Measurements from ENCODE around the gene CCDC184. TPM values are rescaled to one million over a fixed set of nuclear protein-coding genes. Genes with fewer than 3 reads are reported as not detected.

CCDC184 gene
- 0.25 and 0.33 TPM in 2 replicates for total RNA-seq

DNA sequence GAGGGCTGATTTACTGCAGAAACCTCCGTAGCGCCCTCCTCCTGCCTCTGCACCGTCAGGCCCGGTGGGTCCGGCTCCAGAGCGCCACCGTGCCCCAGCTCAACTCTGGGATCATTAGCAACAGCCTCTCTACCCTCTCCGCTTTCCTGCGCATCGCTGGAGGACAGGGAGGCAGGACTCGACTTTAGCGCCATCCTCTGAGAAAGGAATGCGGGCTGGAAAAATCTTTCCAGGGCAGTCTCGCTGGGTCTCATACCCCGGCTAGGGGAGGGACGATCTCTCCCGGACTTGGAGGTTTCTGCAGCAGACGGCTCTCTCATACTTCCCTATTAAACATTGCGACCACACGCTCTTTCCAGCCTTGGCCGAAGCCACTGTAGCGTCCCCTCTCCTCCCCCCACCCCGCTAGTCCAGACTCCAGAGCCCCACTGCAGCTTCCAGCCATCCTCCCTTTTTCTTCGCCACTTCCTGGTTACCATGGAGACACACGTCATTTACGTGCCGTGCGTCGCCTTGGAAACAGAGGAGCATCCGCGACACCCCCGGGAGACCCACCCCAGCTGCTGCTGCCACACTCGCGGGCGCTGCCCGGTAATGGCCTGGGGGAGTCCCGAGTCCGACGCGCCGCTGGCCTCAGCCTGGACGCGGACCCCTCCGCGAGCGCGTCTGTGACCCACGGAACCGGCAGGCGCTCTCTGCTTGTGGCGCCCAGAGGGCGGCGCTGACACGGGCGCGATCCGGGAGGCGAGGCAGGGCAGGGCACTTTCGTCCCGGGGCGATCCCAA, at the start of gene CCDC184:
TSS of gene CCDC184 (plus strand) at position 554 of the 785 bp plus-strand sequence. CDS start 479 bp downstream, outside the sequence.

DNA sequence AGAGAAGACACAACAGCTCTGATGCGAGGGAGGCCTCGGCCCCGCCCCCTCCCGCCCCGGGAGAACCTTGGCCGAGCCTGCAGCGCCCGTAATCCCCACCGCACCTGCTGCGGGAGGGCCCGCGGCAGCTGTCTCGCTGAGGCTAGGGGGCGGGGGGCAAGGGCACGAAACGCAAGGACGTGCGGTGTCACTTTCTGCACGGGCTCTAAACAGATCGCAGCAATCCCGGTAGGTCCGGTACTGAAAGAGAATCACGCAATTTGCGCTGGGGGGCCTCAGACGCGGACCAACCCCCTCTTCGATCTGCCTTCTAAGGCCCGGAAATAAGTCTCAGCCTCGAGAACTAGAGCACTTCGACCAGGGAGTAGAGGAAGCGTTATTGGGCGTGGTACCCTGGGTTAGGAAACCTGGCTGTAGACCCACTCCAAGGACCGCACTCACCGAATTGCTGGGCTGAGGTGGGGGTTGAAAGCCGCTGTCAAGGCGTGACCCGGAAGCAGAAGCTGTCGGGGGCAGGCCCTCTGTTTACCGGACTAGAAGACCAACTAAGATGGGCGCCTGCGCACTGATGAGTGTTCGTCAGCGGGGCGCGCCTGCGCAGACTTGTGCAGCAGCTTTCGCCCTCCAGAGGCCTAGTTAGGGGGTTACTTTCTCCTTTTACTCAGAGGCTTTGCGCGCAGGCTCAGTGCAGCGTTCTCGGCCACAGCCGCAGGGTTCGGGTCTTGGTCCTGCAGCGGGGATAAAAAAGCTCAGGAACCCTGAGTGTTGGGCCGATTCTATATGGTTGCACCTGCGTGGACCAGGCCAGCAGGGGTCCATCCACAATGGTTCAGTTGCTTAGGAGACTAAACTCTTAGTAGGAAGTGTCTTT, 26.2 kb upstream of the CCDC184 start, which contains the start of gene ASB8:
TSS of gene ASB8 (minus strand) at position 498 of the 871 bp plus-strand sequence. CDS start 4,019 bp downstream, outside the sequence.

DNA sequence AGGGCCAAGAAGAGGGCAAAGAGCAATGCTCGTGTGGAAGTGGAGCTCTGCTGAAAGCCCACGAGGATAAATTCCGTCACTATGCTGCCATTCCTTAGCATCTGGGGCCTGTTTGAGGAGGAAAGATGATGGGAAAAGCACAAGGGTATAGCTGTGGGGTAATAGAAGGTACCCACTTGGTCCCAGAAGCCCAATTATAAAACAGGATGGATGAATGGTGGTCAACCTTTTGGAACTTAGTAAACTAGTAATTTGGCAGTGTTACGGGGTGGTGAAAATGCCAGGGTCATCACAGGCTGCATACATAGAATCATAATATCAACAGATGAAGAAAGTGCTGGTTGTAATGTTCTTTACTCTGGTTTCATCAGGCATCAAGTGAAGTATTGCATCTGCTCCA, 19.7 kb downstream of the CCDC184 start, which contains the start of gene OR10AD1:
TSS of gene OR10AD1 (minus strand) at position 101 of the 400 bp plus-strand sequence. CDS start at position 101, 0 bp downstream.

Other genes with a start within 250 kb of the CCDC184 start
- 70.7 and 135 TPM in 2 replicates for gene TMEM106C, start 220.0 kb upstream of the CCDC184 start, total RNA-seq
- 0.49 and 0.51 TPM in 2 replicates for gene COL2A1, start 179.2 kb upstream of the CCDC184 start, total RNA-seq
- gene SENP1, start 77.6 kb upstream of the CCDC184 start, total RNA-seq, result 11.0 and 11.9 TPM in 2 replicates
- gene PFKM, start 64.3 kb upstream of the CCDC184 start, total RNA-seq, result 41.9 and 44.0 TPM in 2 replicates
- gene ASB8, start 26.1 kb upstream of the CCDC184 start, total RNA-seq, result 15.5 and 16.5 TPM in 2 replicates
- gene OR10AD1, start 19.6 kb downstream of the CCDC184 start, total RNA-seq, result not detected in 2 replicates
- 4.9 and 10.0 TPM in 2 replicates for gene ZNF641, start 167.3 kb downstream of the CCDC184 start, total RNA-seq